ENCODE results near the gene HDAC4.

GRCh38 chr2:239092571-239093294 lies 308.1 kb downstream of the HDAC4 start:
- TF ChIP-seq CTCF (IDR thresholded peaks at IDR 0.05) (no peak), POLR2A (IDR thresholded peaks at IDR 0.05) (no peak), POLR2AphosphoS5 (IDR thresholded peaks at IDR 0.05; ENCODE audit: insufficient read depth in 1 of 2, low read depth in 1 of 2) (no peak)
